Pulmonary artery endothelial cell (primary cell): ENCODE measurements around the gene HOXB4. TPM values are rescaled to one million over a fixed set of nuclear protein-coding genes. Genes with fewer than 3 reads are reported as not detected.

ENCODE experiments used
- DNase-seq: peaks from one replicate; pipeline ENCODE4 v3.0.0-alpha.2; 2011; ENCODE audit warnings: low read depth, low spot score
- total RNA-seq: library from RNA; depleted of rRNA; stranded (reverse); fragments of >200 nt; gene quantifications from 2 replicates; pipeline ENCODE4 v1.2.3, GENCODE V29; 2014

Gene HOXB4
- total RNA-seq, 1 donor from 2014 or later: 3.0 TPM

DNA sequence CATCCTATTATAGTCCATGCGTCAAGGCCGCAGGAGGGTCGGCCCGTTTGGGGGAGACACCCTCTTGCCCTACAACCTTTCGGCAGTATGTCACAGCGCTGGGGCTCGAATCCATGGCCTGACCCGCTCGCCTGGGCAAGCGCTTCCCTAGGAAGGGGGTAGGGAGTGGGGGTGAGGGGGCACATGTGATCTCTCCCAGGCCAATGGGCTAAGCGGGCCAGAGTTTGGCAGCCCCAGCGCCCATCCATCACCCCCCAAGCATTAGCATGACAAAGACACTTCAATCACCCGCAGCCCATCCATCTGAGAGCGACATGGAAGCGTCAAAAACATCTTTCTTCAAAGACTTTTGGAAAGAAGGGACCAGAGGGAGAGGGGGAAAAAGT, 47.3 kb downstream of the HOXB4 start, which contains the start of gene HOXB1:
HOXB1 (minus strand) TSS at position 125 of the 386 bp plus-strand sequence; CDS start at position 18, 107 bp downstream.
- DNase-seq: no peak

DNA sequence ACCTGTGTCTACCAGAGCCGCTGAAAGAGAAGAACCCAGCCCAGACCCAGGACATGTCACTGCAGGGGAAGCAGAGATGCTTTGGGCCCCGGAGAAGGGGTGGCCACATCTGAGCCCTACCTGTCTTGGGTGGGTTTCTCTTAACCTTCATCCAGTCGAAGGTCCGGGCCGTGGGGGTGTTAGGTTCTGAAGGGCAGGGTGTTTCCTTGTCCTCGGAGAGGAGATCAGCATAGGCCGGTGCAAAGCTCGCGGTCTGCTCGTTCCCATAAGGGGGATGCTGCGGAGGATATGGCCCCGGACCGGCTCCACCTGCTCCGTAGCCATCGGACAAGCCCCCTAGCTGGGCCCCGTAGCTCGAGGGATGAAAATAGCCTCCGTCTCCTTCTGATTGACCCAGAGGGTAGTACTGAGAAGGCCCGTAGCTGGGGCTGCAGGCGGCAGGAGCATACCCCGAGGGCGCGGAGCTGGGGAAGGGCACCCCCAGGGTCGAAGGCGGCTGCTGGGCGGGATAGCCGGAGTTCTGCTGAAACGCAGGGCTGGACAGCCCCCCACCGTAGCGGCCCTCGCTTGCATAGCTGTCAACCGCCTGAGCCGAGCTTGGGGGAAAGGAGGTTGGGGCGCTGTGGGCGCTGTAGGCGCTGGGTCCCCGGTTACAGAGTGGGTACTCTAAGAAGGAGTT, 47.8 kb downstream of the HOXB4 start:
- no peak for DNase-seq

DNA sequence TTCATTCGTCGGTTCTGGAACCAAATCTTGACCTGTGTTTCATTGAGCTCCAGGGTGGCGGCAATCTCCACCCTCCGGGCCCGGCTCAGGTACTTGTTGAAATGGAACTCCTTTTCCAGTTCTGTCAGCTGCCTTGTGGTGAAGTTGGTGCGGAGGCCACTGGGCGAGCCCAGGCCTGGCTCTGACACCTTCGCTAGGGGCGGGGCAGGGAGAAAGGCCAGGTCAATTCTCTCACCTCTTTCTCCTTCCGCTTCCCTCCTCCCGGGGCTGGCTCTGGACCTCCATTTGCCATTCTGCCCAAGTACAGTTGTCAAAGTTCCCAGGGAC, 48.5 kb downstream of the HOXB4 start:
- no peak for DNase-seq

DNA sequence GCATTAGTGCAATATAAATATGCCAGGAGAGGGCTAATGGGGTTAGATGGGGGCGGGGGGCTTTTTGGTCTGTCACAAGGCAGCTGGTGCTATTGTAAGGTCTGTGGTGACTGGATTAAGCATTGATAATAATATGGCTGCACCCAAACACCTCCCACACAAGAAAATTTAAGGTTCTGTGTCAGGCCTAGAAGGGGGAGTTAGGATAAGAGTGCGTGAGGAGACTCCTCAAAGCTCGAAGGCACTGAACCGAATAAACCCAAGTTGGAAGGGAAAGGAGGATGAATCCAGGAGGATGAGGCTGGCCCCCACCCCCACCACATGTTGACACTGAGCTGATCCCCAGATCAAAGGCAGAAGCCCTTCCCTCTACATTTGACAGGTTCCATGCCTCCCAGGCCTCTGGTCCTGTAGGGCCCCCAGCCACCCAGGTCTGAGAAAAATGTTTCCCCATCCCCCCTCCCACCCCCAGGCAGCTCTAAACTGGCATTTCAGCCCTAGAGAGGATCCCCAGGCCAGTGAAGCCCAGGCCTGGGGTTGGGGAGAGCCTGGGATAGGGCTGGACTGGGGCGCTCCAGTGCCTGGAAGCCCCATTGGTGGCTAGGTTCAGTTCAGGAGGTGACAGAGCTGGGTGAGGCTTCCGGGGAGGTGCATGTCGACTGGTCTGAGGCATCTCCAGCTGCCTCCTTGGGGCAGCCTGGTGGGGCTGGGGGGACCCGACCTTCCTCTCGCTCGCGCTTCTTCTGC, 49.0 kb downstream of the HOXB4 start:
- no peak for DNase-seq

DNA sequence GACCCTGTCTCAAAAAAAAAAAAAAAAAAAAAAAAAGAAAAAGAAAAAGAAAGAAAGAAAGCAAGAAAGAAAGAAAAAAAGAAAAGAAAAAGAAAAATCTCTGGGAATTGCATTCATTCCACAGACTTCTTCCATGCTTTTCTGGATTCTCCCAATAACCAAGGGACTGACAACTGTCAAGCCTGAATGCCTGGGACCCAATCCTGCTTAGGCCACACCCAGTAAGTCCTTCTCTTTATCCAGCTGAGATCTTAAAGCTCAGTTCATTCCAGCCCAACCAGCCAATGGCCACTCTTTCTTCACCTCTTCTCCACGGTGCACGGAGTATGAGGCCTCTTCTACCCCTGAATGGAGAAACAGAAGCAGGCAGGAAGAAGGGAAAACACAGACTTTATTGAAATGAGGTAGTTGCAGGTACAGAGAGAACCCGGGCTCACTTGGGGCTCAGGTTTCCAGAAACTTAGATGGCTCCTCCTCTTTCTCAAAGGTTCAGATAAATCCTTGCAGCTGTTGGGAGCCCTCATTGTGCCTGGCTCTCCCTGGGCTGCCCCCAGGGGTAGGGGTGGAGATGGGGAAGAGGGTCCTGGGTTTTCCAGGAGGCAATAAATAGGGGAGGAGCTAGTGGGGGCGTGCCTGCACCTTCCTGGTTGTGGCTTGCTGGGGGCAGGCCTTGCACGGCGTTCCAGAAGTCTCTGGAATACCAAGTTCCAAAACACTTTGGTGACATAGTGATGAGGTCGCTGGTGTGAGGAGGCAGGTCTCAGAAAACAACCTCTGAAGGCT, 49.8 kb downstream of the HOXB4 start:
- no peak for DNase-seq

DNA sequence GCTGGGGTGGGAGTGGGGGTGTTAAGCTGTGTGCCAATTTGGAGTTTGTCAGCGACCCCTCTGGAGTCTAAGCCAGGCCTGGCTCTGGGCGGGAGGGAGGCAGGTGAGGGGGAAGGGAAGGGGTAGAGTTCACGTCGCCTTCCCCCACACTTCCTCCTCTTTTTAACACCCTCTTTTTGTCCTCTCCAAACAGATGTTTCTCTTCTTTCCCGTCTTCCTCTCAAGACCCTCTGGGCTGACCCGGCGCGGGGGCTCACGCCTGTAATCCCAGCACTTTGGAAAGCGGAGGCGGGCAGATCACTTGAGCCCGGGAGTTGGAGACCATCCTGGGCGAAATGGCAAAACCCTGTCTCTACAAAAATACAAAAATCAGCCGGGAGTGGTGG, 50.6 kb downstream of the HOXB4 start:
- DNase-seq: no peak

DNA sequence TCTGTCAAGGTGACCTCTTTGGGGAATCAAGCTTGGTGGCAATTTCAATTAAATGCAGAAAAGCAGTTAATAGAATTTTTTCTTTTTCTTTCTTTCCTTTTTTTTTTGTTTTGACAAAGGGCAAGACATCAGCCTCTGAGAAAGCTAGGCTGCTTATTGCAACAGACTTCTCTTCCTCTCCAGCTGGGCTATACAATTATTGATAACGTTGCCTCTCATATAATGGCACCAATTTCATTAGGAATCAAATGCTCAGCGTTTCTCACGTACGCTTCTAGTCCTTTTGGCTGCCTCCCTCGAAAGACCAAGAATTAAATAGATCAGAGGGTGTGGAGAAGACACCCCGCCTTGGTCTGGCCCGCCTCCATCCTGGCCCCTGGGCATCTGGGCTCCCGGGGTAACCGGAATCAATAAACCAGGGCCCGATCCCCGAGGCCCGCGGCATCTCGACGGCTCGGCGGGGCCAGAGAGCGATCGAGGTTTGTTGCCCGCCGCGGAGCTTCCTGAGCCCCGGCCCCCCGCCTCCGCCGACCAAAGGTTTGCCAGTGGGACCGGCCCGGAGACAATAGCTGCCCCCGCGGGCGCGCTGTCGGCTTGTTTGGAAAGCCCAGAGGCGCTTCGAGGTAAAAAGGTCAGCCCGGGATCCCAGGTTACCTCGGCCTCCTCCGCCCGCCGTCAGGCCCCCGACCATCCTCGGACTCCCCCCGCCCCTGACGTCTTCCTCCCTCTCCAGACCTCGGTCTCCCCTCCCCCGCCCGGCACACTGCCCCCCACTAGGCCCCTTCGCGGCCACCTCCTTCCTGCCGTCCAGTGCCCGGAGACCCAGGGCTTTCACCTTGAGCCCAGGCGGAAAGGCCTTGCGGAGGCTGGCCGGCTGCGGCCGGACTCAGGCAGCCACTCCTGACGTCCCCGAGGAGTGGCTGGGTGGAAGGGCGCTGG, 51.3 kb downstream of the HOXB4 start:
- no peak for DNase-seq

Other genes with a start within 250 kb of the HOXB4 start
- not detected in 2 replicates for gene SKAP1, start 148.1 kb downstream of the HOXB4 start, total RNA-seq
- not detected in 2 replicates for gene HOXB1, start 47.3 kb downstream of the HOXB4 start, total RNA-seq
- 5.1 and 5.3 TPM in 2 replicates for gene HOXB2, start 33.2 kb downstream of the HOXB4 start, total RNA-seq
- gene HOXB3, start 11.9 kb upstream of the HOXB4 start, total RNA-seq: 6.9 and 7.5 TPM in 2 replicates
- 0.07 TPM in 1 of 2 replicates, not detected in the other for gene HOXB5, start 15.4 kb upstream of the HOXB4 start, total RNA-seq
- gene HOXB6, start 26.6 kb upstream of the HOXB4 start, total RNA-seq: 0.11 and 0.92 TPM in 2 replicates
- gene HOXB7, start 32.7 kb upstream of the HOXB4 start, total RNA-seq: 0.11 and 0.59 TPM in 2 replicates
- gene HOXB8, start 36.9 kb upstream of the HOXB4 start, total RNA-seq: not detected in 2 replicates
- not detected in 2 replicates for gene HOXB9, start 48.0 kb upstream of the HOXB4 start, total RNA-seq
- not detected in 2 replicates for gene PRAC1, start 144.2 kb upstream of the HOXB4 start, total RNA-seq
- gene PRAC2, start 144.8 kb upstream of the HOXB4 start, total RNA-seq: not detected in 2 replicates
- not detected in 2 replicates for gene HOXB13, start 150.4 kb upstream of the HOXB4 start, total RNA-seq
- not detected in 2 replicates for gene TTLL6, start 238.9 kb upstream of the HOXB4 start, total RNA-seq